MCF 10A (cell line): Measurements from ENCODE around the gene ECD. TPM values are rescaled to one million over a fixed set of nuclear protein-coding genes. Genes with fewer than 3 reads are reported as not detected.

Experiments used
- BruUV-seq: library from RNA; stranded (reverse); fragments of 400-500 nt; replicated peaks from 2 replicates; lab custom pipeline; 2021; lab: Mats Ljungman, UMichigan
- CTCF ChIA-PET: fragments of 300-600 bp; sonication (Branson Sonifier 250); formaldehyde crosslinking; extraction: SDS; loops from one replicate; lab custom pipeline; 2021; ENCODE audit warnings: antibody characterized with exemption, inconsistent platforms; lab: Yijun Ruan, JAX
- POLR2A ChIA-PET: fragments of 300-600, 350-650 bp; sonication (Branson Sonifier 250); formaldehyde crosslinking; extraction: SDS; loops from one replicate; lab custom pipeline; 2020; ENCODE audit warnings: antibody characterized with exemption, inconsistent platforms; lab: Yijun Ruan, JAX
- DNase-seq: peaks from one replicate; pipeline ENCODE4 v3.0.0-alpha.2; 2018; ENCODE audit not compliant: unreplicated experiment
- H3K27ac Mint-ChIP-seq: one replicate; pipeline ENCODE4 v1.8.0; 2022; ENCODE audit warnings: mild to moderate bottlenecking, low read depth, mixed read lengths; ENCODE audit not compliant: unreplicated experiment
- H3K27me3 Mint-ChIP-seq: one replicate; pipeline ENCODE4 v1.8.0; 2022; ENCODE audit warnings: mixed read lengths; ENCODE audit not compliant: insufficient read depth, unreplicated experiment
- H3K36me3 Mint-ChIP-seq: one replicate; pipeline ENCODE4 v1.8.0; 2022; ENCODE audit warnings: mild to moderate bottlenecking, moderate library complexity, mixed read lengths; ENCODE audit not compliant: insufficient read depth, unreplicated experiment
- H3K4me1 Mint-ChIP-seq: one replicate; pipeline ENCODE4 v1.8.0; 2022; ENCODE audit warnings: mixed read lengths; ENCODE audit not compliant: insufficient read depth, unreplicated experiment
- H3K4me3 Mint-ChIP-seq: one replicate; pipeline ENCODE4 v1.8.0; 2022; ENCODE audit warnings: mild to moderate bottlenecking, moderate library complexity, mixed read lengths; ENCODE audit not compliant: unreplicated experiment
- H3K9me3 Mint-ChIP-seq: one replicate; pipeline ENCODE4 v1.8.0; 2022; ENCODE audit warnings: mixed read lengths; ENCODE audit not compliant: unreplicated experiment
- CTCF ChIP-seq: fragments of 200-600 bp; IDR thresholded peaks from one replicate; pipeline ENCODE4 v1.8.0; 2022; ENCODE audit warnings: antibody characterized with exemption, mild to moderate bottlenecking; ENCODE audit not compliant: unreplicated experiment
- intact Hi-C: fragments of 100-400 bp; cut with micrococcal nuclease; formaldehyde crosslinking; loops from 2 replicates; pipeline ENCODE4 v1.14.1; 2022
- total RNA-seq: library from RNA; stranded (reverse); gene quantifications from 2 replicates; pipeline ENCODE4 v1.2.3, GENCODE V29; 2022

The ECD gene
- total RNA-seq, 1 experiment from 2014 or later = 29.9 TPM

- intact Hi-C loops = loop anchor here (5.0 kb wide), 1 partner anchor 37 kb away; no protein-coding TSS in a partner anchor
- Mint-ChIP-seq H3K27ac (peak overlapping the region; percentile 92), H3K36me3 (peaks cover 11% of the 10 kb centered on the region), H3K4me3 (peak overlapping the region; percentile 85), H3K4me1 (no peaks in the 10 kb centered on the region), H3K27me3 (no peaks in the 10 kb centered on the region), H3K9me3 (no peaks in the 10 kb centered on the region)
- no TSS peak for BruUV-seq
- CTCF ChIA-PET = interaction anchor here (0.6 to 5.6 kb wide), 12 partner anchors 11 to 1886 kb away, joined by 3 to 66 read pairs (median 4); partner anchors contain the start of gene NUDT13
- no peak for TF ChIP-seq CTCF
- POLR2A ChIA-PET = interaction anchor here (0.6 to 8.7 kb wide), 23 partner anchors 8 to 758 kb away, joined by 3 to 200 read pairs (median 5); partner anchors contain the start of genes DNAJB12, ECD, FAM149B1 and MRPS16
- DNase-seq = no peak
These were observed 72.8 kb downstream of the ECD start for GRCh38 chr10:73094986-73095480.

- intact Hi-C loops = no loop called here
- TF ChIP-seq CTCF = no peak
- Mint-ChIP-seq H3K4me3 (peak overlapping the region; percentile 85), H3K9me3 (no peaks in the 10 kb centered on the region), H3K4me1 (no peaks in the 10 kb centered on the region), H3K27ac (peak overlapping the region; percentile 92), H3K36me3 (peaks cover 11% of the 10 kb centered on the region), H3K27me3 (no peaks in the 10 kb centered on the region)
- peak; percentile 17 for DNase-seq
- POLR2A ChIA-PET = interaction anchor here (0.6 to 8.7 kb wide), 17 partner anchors 11 to 757 kb away, joined by 3 to 200 read pairs (median 8); partner anchors contain the start of genes ECD, FAM149B1, MRPS16 and NUDT13
- no TSS peak for BruUV-seq
- CTCF ChIA-PET = interaction anchor here (0.6 to 5.6 kb wide), 7 partner anchors 14 to 76 kb away, joined by 3 to 66 read pairs (median 4); partner anchors contain the start of gene NUDT13
These were observed 73.6 kb downstream of the ECD start for GRCh38 chr10:73093922-73094850.

GRCh38 chr10:73092830-73093229, 75.0 kb downstream of the ECD start:
- Mint-ChIP-seq H3K36me3 (peaks cover 14% of the 10 kb centered on the region), H3K27me3 (no peaks in the 10 kb centered on the region), H3K4me3 (no peak overlapping the region), H3K27ac (no peak overlapping the region), H3K9me3 (no peaks in the 10 kb centered on the region), H3K4me1 (peaks cover 8% of the 10 kb centered on the region)
- CTCF ChIA-PET = interaction anchor here (0.6 to 5.6 kb wide), 5 partner anchors 18 to 755 kb away, joined by 3 to 66 read pairs (median 3); no protein-coding TSS in a partner anchor
- POLR2A ChIA-PET = interaction anchor here (0.6 to 8.7 kb wide), 7 partner anchors 9 to 680 kb away, joined by 3 to 200 read pairs (median 6); partner anchors contain the start of genes ECD, FAM149B1 and NUDT13
- BruUV-seq = no TSS peak
- no peak for TF ChIP-seq CTCF
- intact Hi-C loops = no loop called here
- no peak for DNase-seq
